Transverse colon (tissue), 4 donors: ENCODE measurements around the gene LAPTM4A. TPM values are rescaled to one million over a fixed set of nuclear protein-coding genes. Genes with fewer than 3 reads are reported as not detected.
"Not testable (repeated sequence)": the region's sequence is repeated elsewhere in the genome, so short reads cannot be mapped to it uniquely, and the experiment has no call there.

Experiments
- DNase-seq: peaks from one replicate; pipeline ENCODE4 v3.0.0-alpha.2; 2019
- H3K27ac ChIP-seq, 4 donors: fragments of 200-600 bp; sonication (generic); 2 replicates each; pipeline ENCODE4 v1.5.1; 2016 to 2018; ENCODE audit warnings: inconsistent platforms in 4 of 4
- H3K27me3 ChIP-seq: fragments of 200-600 bp; sonication (generic); 2 replicates; pipeline ENCODE4 v1.5.1; 2017; ENCODE audit warnings: inconsistent platforms
- H3K36me3 ChIP-seq, 4 donors: fragments of 200-600 bp; sonication (generic); 2 replicates each; pipeline ENCODE4 v1.5.1; 2017 to 2019; ENCODE audit warnings: inconsistent platforms in 4 of 4
- H3K4me1 ChIP-seq, 4 donors: fragments of 200-600 bp; sonication (generic); 2 replicates each; pipeline ENCODE4 v1.5.1; 2017 to 2020; ENCODE audit warnings: inconsistent platforms in 4 of 4
- H3K4me3 ChIP-seq, 4 donors: fragments of 200-600 bp; sonication (generic); 1 replicate in 1 of 4; 2 replicates in 3 of 4; pipeline versions ENCODE4 v1.5.1 to v1.6.1; 2017 to 2019; ENCODE audit warnings: inconsistent platforms in 4 of 4
- H3K9me3 ChIP-seq, 2 donors: fragments of 200-600 bp; sonication (generic); 2 replicates each; pipeline ENCODE4 v1.5.1; 2017 to 2019; ENCODE audit warnings: inconsistent platforms in 2 of 2
- CTCF ChIP-seq, 5 experiments: fragments of 200-600 bp in 3 of 5; fragments of 450-650 bp in 2 of 5; sonication (generic) in 3 of 5; IDR thresholded peaks; 1 replicate in 2 of 5; 2 replicates in 3 of 5; pipeline ENCODE4 v1.5.1; 2016 to 2017; ENCODE audit warnings: antibody characterized with exemption in 5 of 5, inconsistent platforms in 3 of 5, mild to moderate bottlenecking in 2 of 5, moderate library complexity in 1 of 5
- EP300 ChIP-seq: sonication (generic); formaldehyde crosslinking; IDR thresholded peaks from one replicate; pipeline ENCODE4 v1.6.1; 2017; ENCODE audit warnings: antibody characterized with exemption, low read depth
- POLR2A ChIP-seq: fragments of 450-650 bp; IDR thresholded peaks from one replicate; pipeline ENCODE4 v1.6.1; 2016; ENCODE audit warnings: antibody characterized with exemption, mild to moderate bottlenecking, moderate library complexity
- POLR2AphosphoS5 ChIP-seq, 3 donors: sonication (generic); formaldehyde crosslinking; IDR thresholded peaks; one replicate each; pipeline ENCODE4 v1.6.1; 2016; ENCODE audit warnings: antibody characterized with exemption in 3 of 3
- WGBS, 2 donors: methylation state at CpG; one replicate each; pipeline ENCODE4 v1.1.5; 2018; ENCODE audit warnings: low coverage in 1 of 2; 5-methylcytosine and 5-hydroxymethylcytosine counted together
- in situ Hi-C, 4 donors: fragments of 200-750 bp; cut with MboI; loops; one replicate each; pipeline versions ENCODE4 v1.15.0 to v1.15.1; 2017; ENCODE audit warnings: low sequenced_read_pairs in 3 of 4, low pct_ligation_motif_present in 1 of 4, low pct_unique_long_range_greater_than_20kb in 1 of 4
- intact Hi-C: fragments of 100-400 bp; cut with DNase I; formaldehyde crosslinking; loops from one replicate; pipeline ENCODE4 v1.15.1; 2023; ENCODE audit warnings: low total_unique reads
- total RNA-seq, 4 donors: library from RNA; depleted of rRNA; stranded (reverse); fragments of >200 nt; gene quantifications; one replicate each; pipeline ENCODE4 v1.1.0, GENCODE V29; 2016

The LAPTM4A gene
- total RNA-seq, 4 donors from 2014 or later = 19.3 to 122 (median 75.3) TPM

GRCh38 chr2:20092901-20093235, 41.4 kb upstream of the LAPTM4A start:
- Histone ChIP-seq H3K27me3 (no peaks in the 10 kb centered on the region), H3K9me3 (no peaks in the 10 kb centered on the region), H3K27ac (no peak overlapping the region), H3K4me1 (peaks cover 0 to 17% (median 6%) of the 10 kb centered on the region in 4 donors), H3K4me3 (no peak overlapping the region), H3K36me3 (no peaks in the 10 kb centered on the region)
- in situ Hi-C loops (loop anchor here (5.0 to 10.0 kb wide), 4 partner anchors 76 to 128 kb away; partner anchors contain the start of gene MATN3 (in 3 of the 4)), intact Hi-C loops (no loop called here)
- TF ChIP-seq CTCF (IDR thresholded peaks at IDR 0.05) = no peak
- TF ChIP-seq POLR2A = no peak
- TF ChIP-seq POLR2AphosphoS5 (IDR thresholded peaks at IDR 0.05) = no peak
- no peak for TF ChIP-seq EP300
- no peak for DNase-seq
- 92% methylated on average over 5 of the region's 5 CpGs; no CpG with 5 or more reads in 1 of the 2 donors for WGBS, 2 donors

GRCh38 chr2:20092226-20092900, 40.9 kb upstream of the LAPTM4A start:
- peak overlapping the region; percentile 33 to 61 (median 50) for H3K27ac ChIP-seq
- no peak overlapping the region for H3K4me3 ChIP-seq
- no peaks in the 10 kb centered on the region for H3K36me3 ChIP-seq
- H3K4me1 ChIP-seq = peaks cover 0 to 17% (median 6%) of the 10 kb centered on the region in 4 donors
- intact Hi-C loops (no loop called here), in situ Hi-C loops (loop anchor here (5.0 to 10.0 kb wide), 4 partner anchors 75 to 128 kb away; partner anchors contain the start of gene MATN3 (in 3 of the 4))
- no peaks in the 10 kb centered on the region for H3K9me3 ChIP-seq
- H3K27me3 ChIP-seq = no peaks in the 10 kb centered on the region
- TF ChIP-seq CTCF (IDR thresholded peaks at IDR 0.05) = no peak
- TF ChIP-seq POLR2AphosphoS5 (IDR thresholded peaks at IDR 0.05) = no peak
- WGBS, 2 donors = 87 to 97% methylated on average over 4 to 10 of the region's 15 CpGs
- DNase-seq = no peak

- WGBS, 2 donors = 60 to 65% methylated on average over 6 to 11 of the region's 11 CpGs
- Histone ChIP-seq H3K9me3 (no peaks in the 10 kb centered on the region), H3K4me3 (no peak overlapping the region), H3K27ac (peak overlapping the region; percentile 33 to 61 (median 50)), H3K36me3 (no peaks in the 10 kb centered on the region), H3K27me3 (no peaks in the 10 kb centered on the region), H3K4me1 (peaks cover 0 to 17% (median 6%) of the 10 kb centered on the region in 4 donors)
- in situ Hi-C loops = loop anchor here (5.0 to 10.0 kb wide), 4 partner anchors 74 to 127 kb away; partner anchors contain the start of gene MATN3 (in 3 of the 4)
- DNase-seq = peak; percentile 33
- intact Hi-C loops = no loop called here
- TF ChIP-seq POLR2AphosphoS5 (IDR thresholded peaks at IDR 0.05) (peak; percentile 5 to 42 (median 36)), CTCF (IDR thresholded peaks at IDR 0.05) (no peak)
These were observed 40.0 kb upstream of the LAPTM4A start for GRCh38 chr2:20091305-20091991.

DNA sequence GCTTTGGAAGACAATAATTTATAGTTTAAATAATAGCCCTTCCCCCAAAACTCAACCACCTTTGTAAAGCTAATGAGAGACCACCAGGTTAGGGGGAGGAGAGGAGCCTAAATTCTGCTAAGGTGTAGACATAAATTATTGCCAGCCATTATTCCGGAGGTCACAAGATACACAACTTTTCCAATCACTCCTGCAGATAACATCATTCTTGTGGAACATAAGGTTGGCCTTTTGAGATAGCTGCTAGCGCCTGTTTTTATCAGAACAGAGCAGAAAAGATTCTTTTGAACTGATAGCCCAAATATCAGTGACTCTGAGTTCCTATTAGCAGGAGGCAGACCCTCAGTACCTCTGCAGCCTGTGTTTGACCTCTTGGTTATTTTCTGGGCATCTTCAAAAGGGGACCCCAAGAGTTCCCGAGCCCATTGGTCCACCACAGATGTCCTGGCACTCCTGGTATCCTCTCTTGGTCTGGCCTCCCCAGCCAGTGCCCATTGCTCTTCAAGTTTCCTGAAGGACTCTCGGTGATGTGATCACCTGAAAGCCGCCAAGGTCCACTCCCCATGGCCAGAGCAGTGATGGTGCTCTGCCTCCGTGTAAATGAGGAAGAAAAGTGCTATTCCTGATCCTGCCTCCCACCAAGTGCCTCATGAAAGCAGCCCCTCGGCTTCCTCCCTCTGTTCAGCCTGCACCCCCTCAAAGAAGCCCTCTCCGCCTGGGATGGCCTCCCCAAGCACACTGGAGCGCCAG, 38.5 kb upstream of the LAPTM4A start:
- no peaks in the 10 kb centered on the region for H3K27me3 ChIP-seq
- H3K4me1 ChIP-seq = peaks cover 0 to 17% (median 6%) of the 10 kb centered on the region in 4 donors
- TF ChIP-seq POLR2AphosphoS5 (IDR thresholded peaks at IDR 0.05) (no peak), POLR2A (no peak), EP300 (no peak), CTCF (IDR thresholded peaks at IDR 0.05) (no peak)
- WGBS, 2 donors = 66 to 90% methylated on average over 5 to 9 of the region's 9 CpGs
- intact Hi-C loops (no loop called here), in situ Hi-C loops (loop anchor here (5.0 to 10.0 kb wide), 4 partner anchors 73 to 125 kb away; partner anchors contain the start of gene MATN3 (in 3 of the 4))
- H3K4me3 ChIP-seq = no peak overlapping the region
- no peaks in the 10 kb centered on the region for H3K9me3 ChIP-seq
- no peak for DNase-seq
- H3K27ac ChIP-seq = no peak overlapping the region
- no peaks in the 10 kb centered on the region for H3K36me3 ChIP-seq

- H3K9me3 ChIP-seq, H3K4me1 ChIP-seq, H3K36me3 ChIP-seq, H3K27ac ChIP-seq, H3K27me3 ChIP-seq, DNase-seq, intact Hi-C loops, in situ Hi-C loops, H3K4me3 ChIP-seq: not testable (repeated sequence)
- WGBS, 2 donors = 64 to 79% methylated on average over 2 to 4 of the region's 4 CpGs
These were observed 34.5 kb upstream of the LAPTM4A start for GRCh38 chr2:20085909-20086308.

- H3K9me3 ChIP-seq, H3K27me3 ChIP-seq, H3K4me3 ChIP-seq, H3K4me1 ChIP-seq, in situ Hi-C loops, H3K36me3 ChIP-seq, intact Hi-C loops, DNase-seq, H3K27ac ChIP-seq: not testable (repeated sequence)
- 91 to 100% methylated on average over 8 of the region's 8 CpGs for WGBS, 2 donors
These were observed 31.4 kb upstream of the LAPTM4A start for GRCh38 chr2:20082812-20083211.
